Lower leg skin (tissue), 4 donors: ENCODE data around the gene SERINC3. TPM values are rescaled to one million over a fixed set of nuclear protein-coding genes. Genes with fewer than 3 reads are reported as not detected.

ENCODE experiments used
- DNase-seq, 2 donors: peaks; one replicate each; pipeline ENCODE4 v3.0.0-alpha.2; 2019; ENCODE audit warnings: low spot score in 2 of 2
- H3K4me3 ChIP-seq: fragments of 200-600 bp; sonication (generic); 2 replicates; pipeline ENCODE4 v1.5.1; 2017; ENCODE audit warnings: mild to moderate bottlenecking, low read depth; ENCODE audit not compliant: poor library complexity, severe bottlenecking
- CTCF ChIP-seq, 3 donors: fragments of 450-650 bp; IDR thresholded peaks; one replicate each; pipeline ENCODE4 v1.5.1; 2016; ENCODE audit warnings: antibody characterized with exemption in 3 of 3, mild to moderate bottlenecking in 3 of 3, moderate library complexity in 2 of 3
- POLR2A ChIP-seq, 2 donors: fragments of 450-650 bp; IDR thresholded peaks; one replicate each; pipeline ENCODE4 v1.6.1; 2016 to 2017; ENCODE audit warnings: antibody characterized with exemption in 2 of 2, mild to moderate bottlenecking in 1 of 2, moderate library complexity in 1 of 2
- WGBS, 2 donors: methylation state at CpG; one replicate each; pipeline ENCODE4 v1.1.5; 2018; 5-methylcytosine and 5-hydroxymethylcytosine counted together
- intact Hi-C: fragments of 100-400 bp; cut with DNase I; formaldehyde crosslinking; loops from one replicate; pipeline ENCODE4 v1.15.0; 2023; ENCODE audit warnings: low total_unique reads
- total RNA-seq, 4 donors: library from RNA; depleted of rRNA; stranded (reverse); fragments of >200 nt; gene quantifications; one replicate each; pipeline ENCODE4 v1.1.0, GENCODE V29; 2016

Gene SERINC3
- total RNA-seq, 4 donors from 2014 or later, result 102 to 142 (median 124) TPM

DNA sequence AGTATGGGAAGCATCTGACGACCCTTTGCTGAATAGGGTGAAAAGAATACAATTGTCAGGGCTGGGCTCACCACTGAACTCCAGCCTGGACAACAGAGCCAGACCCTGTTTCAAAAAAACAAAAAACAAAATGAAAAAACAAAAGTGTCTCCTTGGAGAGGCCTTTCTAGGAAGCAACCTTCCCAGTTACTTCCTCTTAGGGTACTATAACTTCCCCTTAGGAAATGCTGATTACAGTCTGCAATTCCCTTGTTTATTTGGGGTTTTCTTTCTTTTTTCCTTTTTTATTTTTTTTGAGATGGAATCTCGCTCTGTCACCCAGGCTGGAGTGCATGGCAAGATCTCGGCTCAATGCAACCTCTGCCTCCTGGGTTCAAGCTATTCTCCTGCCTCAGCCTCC lies 66.7 kb downstream of the SERINC3 start:
- H3K4me3 ChIP-seq, result no peak overlapping the region
- WGBS, 2 donors, result 66 to 83% methylated on average over 3 of the region's 3 CpGs
- TF ChIP-seq CTCF (IDR thresholded peaks at IDR 0.05), result no peak
- no peak for TF ChIP-seq POLR2A (IDR thresholded peaks at IDR 0.05)
- no peak for DNase-seq
- intact Hi-C loops, result loop anchor here (10.0 kb wide), 2 partner anchors 50 to 230 kb away; no protein-coding TSS in a partner anchor

DNA sequence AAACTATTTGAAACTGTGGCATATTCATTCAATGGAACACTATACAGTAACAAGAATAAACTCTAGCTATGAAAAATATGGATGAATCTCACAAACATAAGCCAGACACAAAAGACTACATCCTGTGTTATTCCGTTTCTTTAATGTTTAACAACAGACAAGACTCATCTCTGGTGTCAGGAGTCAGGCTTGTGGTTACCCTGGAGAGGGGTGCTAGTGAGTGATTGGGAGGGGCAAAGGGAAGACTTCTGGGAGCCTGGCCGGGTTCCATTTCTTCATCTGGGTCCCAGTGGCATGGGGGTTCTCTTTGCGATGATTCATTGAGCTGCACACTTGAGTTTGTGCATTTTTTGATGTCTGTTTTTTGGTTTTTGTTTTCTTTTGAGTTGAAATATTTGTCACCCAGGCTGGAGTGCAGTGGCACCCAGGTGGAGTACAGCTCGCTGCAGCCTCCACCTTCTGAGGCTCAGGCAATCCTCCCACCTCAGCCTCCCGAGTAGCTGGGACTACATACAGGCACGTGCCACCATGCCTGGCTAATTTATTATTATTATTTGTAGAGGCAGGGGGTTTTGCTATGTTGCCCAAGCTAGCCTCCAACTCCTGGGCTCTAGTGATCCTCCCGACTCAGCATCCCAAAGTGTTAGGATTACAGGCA lies 67.4 kb downstream of the SERINC3 start:
- no peak for TF ChIP-seq POLR2A (IDR thresholded peaks at IDR 0.05)
- TF ChIP-seq CTCF (IDR thresholded peaks at IDR 0.05), result no peak
- no peak for DNase-seq
- intact Hi-C loops, result loop anchor here (10.0 kb wide), 2 partner anchors 50 to 230 kb away; no protein-coding TSS in a partner anchor
- WGBS, 2 donors, result 79 to 84% methylated on average over 7 of the region's 7 CpGs
- H3K4me3 ChIP-seq, result no peak overlapping the region

DNA sequence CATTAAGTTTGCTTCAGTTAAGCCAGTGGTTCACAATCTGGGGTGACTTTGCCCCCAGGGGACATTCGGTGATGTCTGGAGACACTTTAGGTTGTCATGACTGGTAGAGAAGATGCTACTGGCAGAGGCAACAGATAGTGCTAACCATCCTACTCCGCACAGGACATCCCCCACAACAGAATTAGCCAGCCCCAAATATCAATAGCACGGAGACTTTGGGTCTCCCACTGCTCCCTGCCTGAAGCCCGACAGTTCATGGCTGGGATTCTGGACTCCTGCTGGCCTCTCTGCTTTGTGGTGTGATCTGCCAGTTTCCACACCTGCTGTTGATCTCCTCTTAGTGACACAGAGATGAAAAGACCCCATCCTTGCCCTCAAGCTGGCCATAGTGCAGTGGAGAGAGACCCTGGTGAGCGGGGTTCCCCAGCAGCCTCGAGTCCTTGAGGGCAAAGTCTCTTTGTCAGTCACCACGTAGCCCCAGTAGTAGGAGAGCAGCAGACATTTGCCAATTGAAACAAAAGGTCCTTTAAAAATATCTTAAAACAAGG lies 70.9 kb downstream of the SERINC3 start:
- no peak for DNase-seq
- TF ChIP-seq CTCF (IDR thresholded peaks at IDR 0.05) (no peak), POLR2A (IDR thresholded peaks at IDR 0.05) (no peak)
- intact Hi-C loops, result loop anchor here (10.0 kb wide), 2 partner anchors 46 to 226 kb away; no protein-coding TSS in a partner anchor
- no peak overlapping the region for H3K4me3 ChIP-seq
- WGBS, 2 donors, result 80 to 83% methylated on average over 5 to 7 of the region's 7 CpGs

DNA sequence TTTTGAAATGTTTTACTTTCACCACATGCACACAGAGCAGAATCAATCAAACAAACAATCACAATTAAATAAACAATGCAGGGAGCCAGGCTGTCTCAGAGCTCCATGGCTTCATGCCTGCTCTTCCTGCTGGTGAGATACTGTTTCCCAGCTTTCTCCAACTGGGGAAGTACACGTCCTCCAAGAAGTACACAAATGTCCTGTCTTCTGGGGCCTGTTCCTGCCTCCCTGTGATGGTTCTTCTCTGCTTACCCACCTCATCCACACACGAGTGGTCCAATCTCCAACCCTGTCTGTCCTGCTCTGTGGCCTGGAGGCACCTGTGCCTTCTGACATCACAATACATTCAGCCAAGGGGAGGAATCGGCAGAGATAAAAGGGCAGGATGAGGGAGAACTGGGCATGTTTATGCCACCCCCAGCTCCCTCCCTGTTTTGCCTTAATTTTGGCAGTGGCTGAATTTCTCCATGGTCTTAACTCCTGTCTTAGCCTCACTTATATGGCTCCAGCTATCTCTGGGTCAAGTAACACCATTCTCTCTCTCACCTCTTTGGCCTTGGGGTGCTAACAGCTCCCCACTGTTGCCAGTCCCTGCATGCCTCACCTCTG lies 71.5 kb downstream of the SERINC3 start:
- intact Hi-C loops, result loop anchor here (10.0 kb wide), 2 partner anchors 46 to 226 kb away; no protein-coding TSS in a partner anchor
- no peak overlapping the region for H3K4me3 ChIP-seq
- TF ChIP-seq POLR2A (IDR thresholded peaks at IDR 0.05), result no peak
- no peak for TF ChIP-seq CTCF (IDR thresholded peaks at IDR 0.05)
- no peak for DNase-seq
- WGBS, 2 donors, result 41 to 60% methylated on average over 3 of the region's 3 CpGs

DNA sequence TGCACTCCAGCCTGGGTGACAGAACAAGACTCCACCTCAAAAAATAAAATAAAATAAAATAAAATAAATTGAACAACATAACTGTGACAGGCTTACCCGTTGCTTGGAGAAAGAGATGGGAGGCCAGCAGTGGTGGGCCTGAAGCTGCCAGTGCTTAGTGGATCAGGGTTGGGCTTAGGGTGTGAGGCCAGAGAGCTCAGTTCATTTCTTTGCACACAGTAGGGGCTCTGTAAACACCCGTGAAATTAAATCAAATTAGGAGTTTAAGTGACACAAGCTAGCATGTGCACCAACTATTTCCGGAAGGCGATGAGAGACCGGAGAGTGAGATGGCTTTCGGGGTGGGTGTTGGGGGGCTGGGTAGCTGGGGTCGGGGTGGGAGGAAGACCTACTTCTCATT lies 72.0 kb downstream of the SERINC3 start:
- intact Hi-C loops, result loop anchor here (10.0 kb wide), 2 partner anchors 45 to 225 kb away; no protein-coding TSS in a partner anchor
- H3K4me3 ChIP-seq, result no peak overlapping the region
- 88% methylated on average over 7 of the region's 7 CpGs for WGBS, 2 donors
- TF ChIP-seq POLR2A (IDR thresholded peaks at IDR 0.05) (no peak), CTCF (IDR thresholded peaks at IDR 0.05) (no peak)
- no peak for DNase-seq
